Fibroblast of skin of right biceps (primary cell): Measurements from ENCODE around the gene HIP1.
A peak's percentile ranks its signal among the peaks of the same experiment; 100 is the strongest.
"Not testable (repeated sequence)": the region's sequence is repeated elsewhere in the genome, so short reads cannot be mapped to it uniquely, and the experiment has no call there.

Experiments used
- DNase-seq: peaks from one replicate; pipeline ENCODE4 v3.0.0-alpha.2; 2013

HIP1 gene

GRCh38 chr7:75738975-75739795 lies 444 bp upstream of the HIP1 start:
- peak; percentile 99 for DNase-seq

GRCh38 chr7:75737856-75738603 lies 711 bp downstream of the HIP1 start:
- DNase-seq = peak; percentile 32

- DNase-seq = no peak
Observed at GRCh38 chr7:75735581-75736350, 3.0 kb downstream of the HIP1 start.

- peak; percentile 89 for DNase-seq
Observed at GRCh38 chr7:75734586-75735458, 3.9 kb downstream of the HIP1 start.

- peak; percentile 93 for DNase-seq
Observed at GRCh38 chr7:75732764-75733630, 5.7 kb downstream of the HIP1 start.

- no peak for DNase-seq
Observed at GRCh38 chr7:75732016-75732521, 6.7 kb downstream of the HIP1 start.

GRCh38 chr7:75729851-75730274 lies 8.9 kb downstream of the HIP1 start:
- no peak for DNase-seq

GRCh38 chr7:75727881-75728593 lies 10.7 kb downstream of the HIP1 start:
- peak; percentile 51 for DNase-seq

- not testable (repeated sequence) for DNase-seq
Observed at GRCh38 chr7:75727351-75727750, 11.4 kb downstream of the HIP1 start.

- no peak for DNase-seq
Observed at GRCh38 chr7:75725306-75725705, 13.4 kb downstream of the HIP1 start.

- DNase-seq = no peak
Observed at GRCh38 chr7:75723444-75723843, 15.3 kb downstream of the HIP1 start.

GRCh38 chr7:75722373-75722772 lies 16.4 kb downstream of the HIP1 start:
- no peak for DNase-seq

GRCh38 chr7:75721922-75722321 lies 16.8 kb downstream of the HIP1 start:
- DNase-seq = not testable (repeated sequence)

GRCh38 chr7:75721426-75721825 lies 17.3 kb downstream of the HIP1 start:
- no peak for DNase-seq

GRCh38 chr7:75719626-75720025 lies 19.1 kb downstream of the HIP1 start:
- no peak for DNase-seq

- DNase-seq = no peak
Observed at GRCh38 chr7:75718390-75719031, 20.2 kb downstream of the HIP1 start.

GRCh38 chr7:75717746-75718145 lies 21.0 kb downstream of the HIP1 start:
- peak; percentile 25 for DNase-seq

GRCh38 chr7:75716992-75717626 lies 21.6 kb downstream of the HIP1 start:
- DNase-seq = peak; percentile 91

GRCh38 chr7:75715864-75716263 lies 22.9 kb downstream of the HIP1 start:
- peak; percentile 34 for DNase-seq
